Activated CD4-positive, alpha-beta T cell treated with anti-CD3 and anti-CD28 coated beads, Interleukin-2, amount 50 U/mL, for 4 hours (primary cell): ENCODE measurements around the gene TFEB.
"Not testable (repeated sequence)": the region's sequence is repeated elsewhere in the genome, so short reads cannot be mapped to it uniquely, and the experiment has no call there.

Source experiments
- DNase-seq, 2 experiments: peaks; one replicate each; pipeline ENCODE4 v3.0.0-alpha.2; 2020

TFEB gene

GRCh38 chr6:41735427-41736185 is at the start of gene TFEB:
TSS of gene TFEB (minus strand) at chr6:41735608. CDS start at chr6:41691213, 44,395 bp downstream.
- DNase-seq, result peak; percentile 91 to 92

GRCh38 chr6:41784581-41785171 is 49.3 kb upstream of the TFEB start:
- DNase-seq, result no peak

GRCh38 chr6:41783106-41783780 is 47.8 kb upstream of the TFEB start:
- DNase-seq, result no peak

GRCh38 chr6:41781366-41781730 is 45.9 kb upstream of the TFEB start:
- no peak for DNase-seq

- DNase-seq, result no peak
These were observed 45.4 kb upstream of the TFEB start, which contains the start of gene PRICKLE4 for GRCh38 chr6:41780551-41781365. TSS of gene PRICKLE4 (plus strand) at chr6:41780782. CDS start at chr6:41783474, 2,692 bp downstream.

- peak; percentile 99 for DNase-seq
These were observed 44.6 kb upstream of the TFEB start, which contains the start of gene FRS3 for GRCh38 chr6:41779788-41780550. TSS of gene FRS3 (minus strand) at chr6:41779900. CDS start at chr6:41776987, 2,913 bp downstream.

GRCh38 chr6:41779336-41779735 is 43.9 kb upstream of the TFEB start:
- DNase-seq, result no peak

- no peak for DNase-seq
These were observed 43.5 kb upstream of the TFEB start for GRCh38 chr6:41778895-41779294.

GRCh38 chr6:41777551-41778285 is 42.3 kb upstream of the TFEB start:
- DNase-seq, result no peak

GRCh38 chr6:41775293-41775882 is 40.0 kb upstream of the TFEB start:
- no peak for DNase-seq

GRCh38 chr6:41774841-41775240 is 39.4 kb upstream of the TFEB start:
- DNase-seq, result no peak

GRCh38 chr6:41771058-41771983 is 35.9 kb upstream of the TFEB start:
- DNase-seq, result no peak

GRCh38 chr6:41770381-41771057 is 35.1 kb upstream of the TFEB start:
- DNase-seq, result no peak

- no peak for DNase-seq
These were observed 34.0 kb upstream of the TFEB start for GRCh38 chr6:41769376-41769775.

GRCh38 chr6:41768545-41769308 is 33.3 kb upstream of the TFEB start:
- DNase-seq, result no peak

GRCh38 chr6:41767112-41767833 is 31.9 kb upstream of the TFEB start:
- no peak for DNase-seq

GRCh38 chr6:41766043-41766664 is 30.7 kb upstream of the TFEB start:
- DNase-seq, result not testable (repeated sequence)
